ENCODE data around the gene MEA1. TPM values are rescaled to one million over a fixed set of nuclear protein-coding genes. Genes with fewer than 3 reads are reported as not detected.

Gene MEA1
- total and polyA plus RNA-seq, 4 experiments from 2014 or later = 36.2 to 110 (median 60.5) TPM

DNA sequence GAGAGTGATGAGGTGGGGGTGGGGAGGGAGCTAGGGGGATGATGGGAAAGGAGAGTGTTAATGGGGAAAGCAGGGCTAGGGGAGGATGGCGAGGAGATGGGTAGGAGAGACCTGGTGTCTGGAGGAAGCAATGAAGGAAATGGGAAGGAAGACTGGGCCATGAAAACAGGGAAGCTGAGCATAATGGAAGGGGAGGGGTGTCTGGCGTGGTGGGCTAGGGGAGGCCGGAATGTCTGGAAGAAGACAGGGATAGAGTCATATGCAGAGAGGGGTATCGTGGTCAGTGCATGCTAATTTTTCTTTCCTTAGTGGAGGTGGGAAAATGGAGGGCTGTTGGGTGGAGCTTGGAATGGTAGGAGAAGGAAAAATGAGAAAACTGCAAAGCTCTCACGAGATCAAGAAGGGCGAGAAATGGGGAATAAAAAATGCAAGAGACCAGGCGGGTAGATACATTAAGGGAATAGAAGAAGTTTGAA lies 726 bp upstream of the MEA1 start:
- Mint-ChIP-seq H3K27ac (peak overlapping the region; percentile 75 to 98 (median 94)), H3K4me1 (peaks cover 39 to 75% (median 57%) of the 10 kb centered on the region in 4 donors), H3K4me3 (peak overlapping the region; percentile 91 to 97 (median 94)), H3K36me3 (peaks cover 19 to 61% of the 10 kb centered on the region in 2 donors), H3K27me3 (no peaks in the 10 kb centered on the region), H3K9me3 (peaks cover 0 to 6% (median 0%) of the 10 kb centered on the region in 8 donors)
- ChIA-PET CTCF (ENCODE audit: partially characterized antibody) (interaction anchor here (0.7 to 2.1 kb wide), 7 partner anchors 10 to 129 kb away, joined by 3 to 7 read pairs (median 3); partner anchors contain the start of genes CNPY3, CUL7, KLC4 and MRPL2), POLR2A (ENCODE audit: partially characterized antibody) (interaction anchor here (0.6 to 5.5 kb wide), 29 partner anchors 8 to 726 kb away, joined by 3 to 73 read pairs (median 4); partner anchors contain the start of genes ABCC10, BICRAL, CNPY3 and CUL7)
- Histone ChIP-seq H3K27ac (ENCODE audit: low read depth, low read length) (peak overlapping the region; percentile 48), H3K9me3 (ENCODE audit: control insufficient read depth in 1 of 2, low read length in 2 of 2) (no peaks in the 10 kb centered on the region), H3K4me3 (ENCODE audit: low read length in 2 of 2) (peak overlapping the region; percentile 37 to 75), H3K36me3 (ENCODE audit: insufficient read depth, low read length) (peaks cover 35% of the 10 kb centered on the region), H3K4me1 (ENCODE audit: insufficient read depth, low read length) (peaks cover 54% of the 10 kb centered on the region), H3K27me3 (ENCODE audit: insufficient read depth, low read length) (no peaks in the 10 kb centered on the region)
- no peak for DNase-seq
- intact Hi-C loops (cut with micrococcal nuclease) = loop anchor here (1.0 to 5.0 kb wide), 8 partner anchors 30 to 451 kb away; partner anchors contain the start of genes CNPY3, CUL7, KLC4 and MRPL2

- ChIA-PET POLR2A (ENCODE audit: partially characterized antibody) (interaction anchor here (0.7 to 5.5 kb wide), 23 partner anchors 8 to 616 kb away, joined by 3 to 73 read pairs (median 5); partner anchors contain the start of genes ABCC10, BICRAL, CNPY3 and CUL7), CTCF (ENCODE audit: partially characterized antibody) (interaction anchor here (0.8 to 2.1 kb wide), 6 partner anchors 11 to 131 kb away, joined by 3 to 7 read pairs (median 4); partner anchors contain the start of genes KLC4 and MRPL2)
- no peaks in the 10 kb centered on the region for H3K9me3 ChIP-seq (ENCODE audit: control insufficient read depth in 1 of 2, low read length in 2 of 2)
- Mint-ChIP-seq H3K4me1 (peaks cover 39 to 71% (median 54%) of the 10 kb centered on the region in 4 donors), H3K36me3 (peaks cover 12 to 61% of the 10 kb centered on the region in 2 donors), H3K9me3 (peaks cover 0 to 6% (median 0%) of the 10 kb centered on the region in 8 donors), H3K27me3 (no peaks in the 10 kb centered on the region), H3K27ac (peak overlapping the region; percentile 75 to 98 (median 94)), H3K4me3 (peak overlapping the region; percentile 91 to 97 (median 94))
- peak in 1 of 5 donors; percentile 84 for DNase-seq
- no peaks in the 10 kb centered on the region for H3K27me3 ChIP-seq (ENCODE audit: insufficient read depth, low read length)
- intact Hi-C loops (cut with micrococcal nuclease) = loop anchor here (1.0 to 5.0 kb wide), 4 partner anchors 8 to 266 kb away; partner anchors contain the start of genes PEX6, RRP36 and TBCC
- peaks cover 37% of the 10 kb centered on the region for H3K36me3 ChIP-seq (ENCODE audit: insufficient read depth, low read length)
- H3K4me1 ChIP-seq (ENCODE audit: insufficient read depth, low read length) = peaks cover 54% of the 10 kb centered on the region
- H3K27ac ChIP-seq (ENCODE audit: low read depth, low read length) = peak overlapping the region; percentile 71
- H3K4me3 ChIP-seq (ENCODE audit: low read length in 2 of 2) = peak overlapping the region; percentile 75 to 84
Measured at GRCh38 chr6:43013097-43013842, 476 bp downstream of the MEA1 start.

GRCh38 chr6:43012364-43012763 lies 1.4 kb downstream of the MEA1 start:
- H3K36me3 Mint-ChIP-seq = peaks cover 8 to 62% of the 10 kb centered on the region in 2 donors
- CTCF ChIA-PET (ENCODE audit: partially characterized antibody) = interaction anchor here (0.9 to 1.4 kb wide), 2 partner anchors 131 to 132 kb away, joined by 3 to 4 read pairs; no protein-coding TSS in a partner anchor

GRCh38 chr6:43011207-43011606 lies 2.5 kb downstream of the MEA1 start:
- Mint-ChIP-seq H3K36me3 (peaks cover 10 to 69% of the 10 kb centered on the region in 2 donors), H3K27ac (peak overlapping the region in 4 of 7 donors; percentile 13 to 83 (median 66)), H3K27me3 (no peaks in the 10 kb centered on the region), H3K9me3 (peaks cover 0 to 6% (median 0%) of the 10 kb centered on the region in 8 donors), H3K4me3 (peak overlapping the region in 2 of 8 donors; percentile 6 to 17), H3K4me1 (peaks cover 34 to 51% (median 42%) of the 10 kb centered on the region in 4 donors)
- Histone ChIP-seq H3K27ac (ENCODE audit: low read depth, low read length) (no peak overlapping the region), H3K9me3 (ENCODE audit: control insufficient read depth in 1 of 2, low read length in 2 of 2) (no peaks in the 10 kb centered on the region), H3K36me3 (ENCODE audit: insufficient read depth, low read length) (peaks cover 55% of the 10 kb centered on the region), H3K4me3 (ENCODE audit: low read length in 2 of 2) (no peak overlapping the region), H3K27me3 (ENCODE audit: insufficient read depth, low read length) (no peaks in the 10 kb centered on the region), H3K4me1 (ENCODE audit: insufficient read depth, low read length) (peaks cover 39% of the 10 kb centered on the region)
- intact Hi-C loops (cut with micrococcal nuclease) = loop anchor here (5.0 kb wide), 2 partner anchors 109 to 264 kb away; partner anchors contain the start of gene TBCC
- DNase-seq = no peak
- ChIA-PET CTCF (ENCODE audit: partially characterized antibody) (interaction anchor here (1.1 to 1.8 kb wide), 3 partner anchors 10 to 133 kb away, joined by 3 to 8 read pairs (median 4); a partner anchor contains a TSS), POLR2A (ENCODE audit: partially characterized antibody) (interaction anchor here (0.8 to 1.7 kb wide), 6 partner anchors 23 to 82 kb away, joined by 3 to 7 read pairs (median 4); partner anchors contain the start of genes CNPY3, KLC4, MRPL2 and PEX6)

More at GRCh38 chr6:43012364-43012763, 1.4 kb downstream of the MEA1 start:
- intact Hi-C loops (cut with micrococcal nuclease) = loop anchor here (5.0 kb wide), 2 partner anchors 110 to 265 kb away; partner anchors contain the start of gene TBCC
- Histone ChIP-seq H3K27ac (ENCODE audit: low read depth, low read length) (peak overlapping the region; percentile 71), H3K36me3 (ENCODE audit: insufficient read depth, low read length) (peaks cover 45% of the 10 kb centered on the region), H3K27me3 (ENCODE audit: insufficient read depth, low read length) (no peaks in the 10 kb centered on the region), H3K4me1 (ENCODE audit: insufficient read depth, low read length) (peaks cover 51% of the 10 kb centered on the region), H3K9me3 (ENCODE audit: control insufficient read depth in 1 of 2, low read length in 2 of 2) (no peaks in the 10 kb centered on the region), H3K4me3 (ENCODE audit: low read length in 2 of 2) (no peak overlapping the region)
- H3K4me3 Mint-ChIP-seq = peak overlapping the region; percentile 59 to 97 (median 92)
- peaks cover 36 to 62% (median 48%) of the 10 kb centered on the region in 4 donors for H3K4me1 Mint-ChIP-seq
- H3K27ac Mint-ChIP-seq = peak overlapping the region; percentile 64 to 98 (median 93)
- POLR2A ChIA-PET (ENCODE audit: partially characterized antibody) = interaction anchor here (1.0 to 5.5 kb wide), 10 partner anchors 9 to 415 kb away, joined by 3 to 73 read pairs (median 6); partner anchors contain the start of genes ABCC10, CNPY3, CUL7 and KLC4
- peaks cover 0 to 6% (median 0%) of the 10 kb centered on the region in 8 donors for H3K9me3 Mint-ChIP-seq
- H3K27me3 Mint-ChIP-seq = no peaks in the 10 kb centered on the region
- no peak for DNase-seq

- peak overlapping the region in 4 of 7 donors; percentile 34 to 73 (median 48) for H3K27ac Mint-ChIP-seq
- H3K9me3 Mint-ChIP-seq = peaks cover 0 to 4% (median 0%) of the 10 kb centered on the region in 8 donors
- Histone ChIP-seq H3K4me3 (ENCODE audit: low read length in 2 of 2) (no peak overlapping the region), H3K27me3 (ENCODE audit: insufficient read depth, low read length) (no peaks in the 10 kb centered on the region), H3K36me3 (ENCODE audit: insufficient read depth, low read length) (peaks cover 55% of the 10 kb centered on the region), H3K9me3 (ENCODE audit: control insufficient read depth in 1 of 2, low read length in 2 of 2) (no peaks in the 10 kb centered on the region), H3K27ac (ENCODE audit: low read depth, low read length) (no peak overlapping the region), H3K4me1 (ENCODE audit: insufficient read depth, low read length) (peaks cover 21% of the 10 kb centered on the region)
- H3K4me3 Mint-ChIP-seq = no peak overlapping the region
- ChIA-PET CTCF (ENCODE audit: partially characterized antibody) (interaction anchor here (1.0 to 1.9 kb wide), 3 partner anchors 13 to 134 kb away, joined by 3 to 16 read pairs (median 3); no protein-coding TSS in a partner anchor), POLR2A (ENCODE audit: partially characterized antibody) (interaction anchor here (1.0 to 1.9 kb wide), 2 partner anchors 13 to 31 kb away, joined by 4 to 5 read pairs; partner anchors contain the start of genes PEX6 and RRP36)
- DNase-seq = peak in 2 of 5 donors; percentile 23 to 33
- no peaks in the 10 kb centered on the region for H3K27me3 Mint-ChIP-seq
- peaks cover 14 to 69% of the 10 kb centered on the region in 2 donors for H3K36me3 Mint-ChIP-seq
- peaks cover 25 to 32% (median 30%) of the 10 kb centered on the region in 4 donors for H3K4me1 Mint-ChIP-seq
- intact Hi-C loops (cut with micrococcal nuclease) = loop anchor here (1.0 kb wide), 1 partner anchor 134 kb away; no protein-coding TSS in a partner anchor
Measured at GRCh38 chr6:43009124-43009523, 4.6 kb downstream of the MEA1 start.

DNA sequence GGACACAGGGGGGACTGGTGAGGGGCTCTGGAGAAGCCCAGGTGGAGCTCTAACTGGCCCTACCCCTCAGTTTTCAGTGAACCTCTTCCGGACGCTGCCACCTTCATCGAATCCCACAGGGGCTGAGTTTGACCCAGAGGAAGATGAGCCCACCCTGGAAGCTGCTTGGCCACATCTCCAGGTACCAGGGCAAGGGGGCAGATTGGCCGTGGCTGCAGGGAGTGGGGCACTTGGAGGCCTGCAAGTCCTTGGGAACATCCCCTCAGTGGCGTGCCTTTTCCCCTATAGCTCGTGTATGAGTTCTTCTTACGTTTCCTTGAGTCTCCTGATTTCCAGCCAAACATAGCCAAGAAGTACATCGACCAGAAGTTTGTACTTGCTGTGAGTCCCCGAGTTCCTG lies 6.6 kb downstream of the MEA1 start:
- Mint-ChIP-seq H3K4me3 (no peak overlapping the region), H3K9me3 (peaks cover 0 to 2% (median 0%) of the 10 kb centered on the region in 8 donors), H3K36me3 (peaks cover 14 to 59% of the 10 kb centered on the region in 2 donors), H3K27ac (peak overlapping the region in 1 of 7 donors; percentile 66), H3K27me3 (no peaks in the 10 kb centered on the region), H3K4me1 (peaks cover 7 to 12% (median 12%) of the 10 kb centered on the region in 4 donors)
- Histone ChIP-seq H3K36me3 (ENCODE audit: insufficient read depth, low read length) (peaks cover 61% of the 10 kb centered on the region), H3K9me3 (ENCODE audit: control insufficient read depth in 1 of 2, low read length in 2 of 2) (no peaks in the 10 kb centered on the region), H3K4me3 (ENCODE audit: low read length in 2 of 2) (no peak overlapping the region), H3K27ac (ENCODE audit: low read depth, low read length) (no peak overlapping the region), H3K27me3 (ENCODE audit: insufficient read depth, low read length) (no peaks in the 10 kb centered on the region), H3K4me1 (ENCODE audit: insufficient read depth, low read length) (peaks cover 7% of the 10 kb centered on the region)
- intact Hi-C loops (cut with micrococcal nuclease) = no loop called here
- DNase-seq = no peak
- POLR2A ChIA-PET (ENCODE audit: partially characterized antibody) = interaction anchor here (1.0 to 1.6 kb wide), 3 partner anchors 23 to 77 kb away, joined by 3 to 9 read pairs (median 5); partner anchors contain the start of genes CNPY3, PEX6 and PPP2R5D
- CTCF ChIA-PET (ENCODE audit: partially characterized antibody) = no interaction called here

All from CD4-positive, alpha-beta memory T cell (primary cell).